RWPE1 (cell line): ENCODE measurements around the gene RNF208.
A peak's percentile ranks its signal among the peaks of the same experiment; 100 is the strongest.

Experiments
- CTCF ChIA-PET: fragments of 350-600 bp; sonication (Branson Sonifier 250); formaldehyde crosslinking; extraction: SDS; loops from one replicate; lab custom pipeline; 2021; lab: Yijun Ruan, JAX
- POLR2A ChIA-PET: fragments of 400-600 bp; formaldehyde crosslinking; extraction: SDS; loops from one replicate; lab custom pipeline; 2020; ENCODE audit warnings: antibody characterized with exemption; ENCODE audit not compliant: low non-redundant PET; lab: Yijun Ruan, JAX
- DNase-seq: peaks from one replicate; pipeline ENCODE4 v3.0.0; 2012; ENCODE audit warnings: low spot score
- H3K27ac ChIP-seq: fragments of 450-650 bp; 2 replicates; pipeline ENCODE4 v1.5.1; 2017
- CTCF ChIP-seq: fragments of 450-650 bp; conservative IDR thresholded peaks from 2 replicates; pipeline ENCODE4 v1.5.1; 2017; ENCODE audit warnings: low read depth, mild to moderate bottlenecking

The RNF208 gene

GRCh38 chr9:137250329-137251193 is 28.5 kb upstream of the RNF208 start:
- ChIA-PET CTCF (interaction anchor here (1.6 kb wide), 1 partner anchor 14 kb away, joined by 5 read pairs; no protein-coding TSS in a partner anchor), POLR2A (no interaction called here)
- H3K27ac ChIP-seq = peak overlapping the region; percentile 12
- DNase-seq = no peak
- no peak for TF ChIP-seq CTCF

GRCh38 chr9:137247916-137248175 is 25.8 kb upstream of the RNF208 start:
- ChIA-PET POLR2A (no interaction called here), CTCF (interaction anchor here (1.0 kb wide), 1 partner anchor 29 kb away, joined by 3 read pairs; the partner anchor contains the start of gene TOR4A)
- H3K27ac ChIP-seq = no peak overlapping the region
- DNase-seq = no peak
- TF ChIP-seq CTCF = no peak

GRCh38 chr9:137247135-137247915 is 25.3 kb upstream of the RNF208 start:
- POLR2A ChIA-PET = no interaction called here

GRCh38 chr9:137245450-137246421 is 23.7 kb upstream of the RNF208 start:
- CTCF ChIA-PET = interaction anchor here (0.6 to 1.0 kb wide), 2 partner anchors 9 to 390 kb away, joined by 4 to 6 read pairs; no protein-coding TSS in a partner anchor
- no peak for TF ChIP-seq CTCF
- POLR2A ChIA-PET = no interaction called here
- peak overlapping the region; percentile 100 for H3K27ac ChIP-seq
- no peak for DNase-seq

More at GRCh38 chr9:137247135-137247915, 25.3 kb upstream of the RNF208 start:
- no peak for TF ChIP-seq CTCF
- peak overlapping the region; percentile 11; the same call in 1 of the 2 replicates for H3K27ac ChIP-seq
- CTCF ChIA-PET = interaction anchor here (0.5 to 1.0 kb wide), 2 partner anchors 30 to 162 kb away, joined by 3 to 5 read pairs; partner anchors contain the start of gene TOR4A
- no peak for DNase-seq

GRCh38 chr9:137244486-137245449 is 22.7 kb upstream of the RNF208 start:
- no peak for DNase-seq
- no peak; the same call in 1 of the 2 replicates for TF ChIP-seq CTCF
- ChIA-PET POLR2A (interaction anchor here (1.3 to 1.7 kb wide), 2 partner anchors 8 to 9 kb away, joined by 7 to 8 read pairs; no protein-coding TSS in a partner anchor), CTCF (interaction anchor here (0.6 to 1.0 kb wide), 3 partner anchors 8 to 389 kb away, joined by 4 to 6 read pairs (median 4); no protein-coding TSS in a partner anchor)
- peak overlapping the region; percentile 100 for H3K27ac ChIP-seq
